ENCODE measurements around the gene LINGO1.

The LINGO1 gene

GRCh38 chr15:77672135-77672534 lies 39.4 kb upstream of the LINGO1 start:
- no peak for TF ChIP-seq CTCF (IDR thresholded peaks at IDR 0.05; ENCODE audit: borderline replicate concordance, control extremely low read depth, extremely low read depth, insufficient read depth, missing control alignments)
- in situ Hi-C loops (cut with MboI; ENCODE audit: low sequenced_read_pairs, unreplicated experiment), result no loop called here
- DNase-seq (ENCODE audit: low spot score), result no peak

- in situ Hi-C loops (cut with MboI; ENCODE audit: low sequenced_read_pairs, unreplicated experiment), result no loop called here
- no peak for TF ChIP-seq CTCF (IDR thresholded peaks at IDR 0.05; ENCODE audit: borderline replicate concordance, control extremely low read depth, extremely low read depth, insufficient read depth, missing control alignments)
- DNase-seq (ENCODE audit: low spot score), result no peak
Observed at GRCh38 chr15:77671362-77672056, 38.8 kb upstream of the LINGO1 start.

GRCh38 chr15:77670558-77671361 lies 38.0 kb upstream of the LINGO1 start:
- in situ Hi-C loops (cut with MboI; ENCODE audit: low sequenced_read_pairs, unreplicated experiment), result no loop called here
- no peak for TF ChIP-seq CTCF (IDR thresholded peaks at IDR 0.05; ENCODE audit: borderline replicate concordance, control extremely low read depth, extremely low read depth, insufficient read depth, missing control alignments)
- no peak for DNase-seq (ENCODE audit: low spot score)

GRCh38 chr15:77669896-77670295 lies 37.2 kb upstream of the LINGO1 start:
- in situ Hi-C loops (cut with MboI; ENCODE audit: low sequenced_read_pairs, unreplicated experiment), result no loop called here

GRCh38 chr15:77667338-77668234 lies 34.9 kb upstream of the LINGO1 start:
- TF ChIP-seq CTCF (IDR thresholded peaks at IDR 0.05; ENCODE audit: borderline replicate concordance, control extremely low read depth, extremely low read depth, insufficient read depth, missing control alignments), result no peak
- in situ Hi-C loops (cut with MboI; ENCODE audit: low sequenced_read_pairs, unreplicated experiment), result no loop called here
- no peak for DNase-seq (ENCODE audit: low spot score)

More at GRCh38 chr15:77669896-77670295, 37.2 kb upstream of the LINGO1 start:
- DNase-seq (ENCODE audit: low spot score), result no peak
- TF ChIP-seq CTCF (IDR thresholded peaks at IDR 0.05; ENCODE audit: borderline replicate concordance, control extremely low read depth, extremely low read depth, insufficient read depth, missing control alignments), result no peak

- no peak for DNase-seq (ENCODE audit: low spot score)
- in situ Hi-C loops (cut with MboI; ENCODE audit: low sequenced_read_pairs, unreplicated experiment), result no loop called here
- no peak for TF ChIP-seq CTCF (IDR thresholded peaks at IDR 0.05; ENCODE audit: borderline replicate concordance, control extremely low read depth, extremely low read depth, insufficient read depth, missing control alignments)
Observed at GRCh38 chr15:77666296-77666660, 33.6 kb upstream of the LINGO1 start.
